GM10248 (cell line): ENCODE data around the gene CRB2.
"Not testable (repeated sequence)": the region's sequence is repeated elsewhere in the genome, so short reads cannot be mapped to it uniquely, and the experiment has no call there.

ENCODE experiments used
- CTCF ChIA-PET: fragments of 300-600 bp; sonication (Branson Sonifier 250); formaldehyde crosslinking; extraction: SDS; loops from one replicate; lab custom pipeline; 2021; ENCODE audit warnings: antibody characterized with exemption; lab: Yijun Ruan, JAX
- POLR2A ChIA-PET: fragments of 350-650 bp; sonication (Branson Sonifier 250); formaldehyde crosslinking; extraction: SDS; loops from one replicate; lab custom pipeline; 2020; ENCODE audit warnings: antibody characterized with exemption; lab: Yijun Ruan, JAX
- DNase-seq: peaks from one replicate; pipeline ENCODE4 v3.0.0; 2012; ENCODE audit errors: extremely low spot score
- TF ChIP-seq, protein P1 (sequence below): IDR thresholded peaks from 2 replicates; pipeline ENCODE4 v1.5.1; 2012; ENCODE audit warnings: mild to moderate bottlenecking, low read depth; ENCODE audit errors: extremely low read depth, missing control alignments, control extremely low read depth

CRB2 gene

DNA sequence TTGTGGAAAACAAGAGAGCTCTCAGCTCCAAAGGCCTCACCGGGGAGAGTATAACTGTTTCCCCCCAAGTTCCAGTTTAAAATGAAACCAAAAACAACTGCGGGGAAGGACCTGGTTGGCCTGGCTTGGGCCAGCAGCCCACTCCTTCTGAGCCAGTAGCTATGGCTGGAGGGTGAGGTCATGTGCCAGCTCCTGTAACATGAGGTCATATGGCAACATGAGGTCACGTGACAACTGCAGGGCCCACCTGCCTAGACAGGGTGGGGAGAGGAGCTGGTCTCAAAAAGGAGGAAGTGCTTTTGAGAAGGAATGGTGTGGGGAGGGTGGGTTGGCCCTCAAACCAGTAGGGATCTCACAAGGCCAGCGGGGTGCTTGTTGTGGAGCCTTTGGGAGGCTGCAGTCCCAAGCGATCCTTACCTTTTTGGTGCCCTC is 29.3 kb upstream of the CRB2 start:
- ChIA-PET POLR2A (interaction anchor here (0.8 to 1.4 kb wide), 2 partner anchors 10 to 13 kb away, joined by 3 to 9 read pairs; no protein-coding TSS in a partner anchor), CTCF (interaction anchor here (0.8 to 4.4 kb wide), 9 partner anchors 8 to 102 kb away, joined by 3 to 28 read pairs (median 5); no protein-coding TSS in a partner anchor)
- TF ChIP-seq, protein P1, sequence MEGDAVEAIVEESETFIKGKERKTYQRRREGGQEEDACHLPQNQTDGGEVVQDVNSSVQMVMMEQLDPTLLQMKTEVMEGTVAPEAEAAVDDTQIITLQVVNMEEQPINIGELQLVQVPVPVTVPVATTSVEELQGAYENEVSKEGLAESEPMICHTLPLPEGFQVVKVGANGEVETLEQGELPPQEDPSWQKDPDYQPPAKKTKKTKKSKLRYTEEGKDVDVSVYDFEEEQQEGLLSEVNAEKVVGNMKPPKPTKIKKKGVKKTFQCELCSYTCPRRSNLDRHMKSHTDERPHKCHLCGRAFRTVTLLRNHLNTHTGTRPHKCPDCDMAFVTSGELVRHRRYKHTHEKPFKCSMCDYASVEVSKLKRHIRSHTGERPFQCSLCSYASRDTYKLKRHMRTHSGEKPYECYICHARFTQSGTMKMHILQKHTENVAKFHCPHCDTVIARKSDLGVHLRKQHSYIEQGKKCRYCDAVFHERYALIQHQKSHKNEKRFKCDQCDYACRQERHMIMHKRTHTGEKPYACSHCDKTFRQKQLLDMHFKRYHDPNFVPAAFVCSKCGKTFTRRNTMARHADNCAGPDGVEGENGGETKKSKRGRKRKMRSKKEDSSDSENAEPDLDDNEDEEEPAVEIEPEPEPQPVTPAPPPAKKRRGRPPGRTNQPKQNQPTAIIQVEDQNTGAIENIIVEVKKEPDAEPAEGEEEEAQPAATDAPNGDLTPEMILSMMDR = no peak
- DNase-seq = peak; percentile 83

DNA sequence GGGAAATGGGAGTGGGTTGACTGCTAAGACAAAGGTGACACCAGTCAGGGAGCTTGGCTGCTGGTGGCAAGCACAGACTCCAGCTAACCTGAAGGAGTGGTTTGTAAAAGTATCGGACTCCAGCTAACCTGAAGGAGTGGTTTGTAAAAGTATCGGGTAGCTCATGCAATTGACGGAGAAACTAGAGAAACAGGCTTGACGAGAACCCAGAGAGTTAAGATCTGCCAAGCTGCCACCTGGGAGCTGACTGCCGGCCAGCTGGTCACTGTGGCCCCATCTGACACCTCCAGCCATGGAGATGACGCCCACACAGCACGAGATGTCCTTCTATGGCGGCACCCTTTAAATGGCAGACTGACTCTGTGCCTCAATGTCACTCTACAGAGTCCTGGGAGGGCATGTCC is 28.3 kb upstream of the CRB2 start:
- DNase-seq = no peak
- CTCF ChIA-PET = interaction anchor here (1.9 to 3.8 kb wide), 4 partner anchors 8 to 22 kb away, joined by 5 to 19 read pairs (median 10); no protein-coding TSS in a partner anchor
- POLR2A ChIA-PET = interaction anchor here (1.4 kb wide), 1 partner anchor 12 kb away, joined by 9 read pairs; no protein-coding TSS in a partner anchor
- TF ChIP-seq, protein P1 = no peak

DNA sequence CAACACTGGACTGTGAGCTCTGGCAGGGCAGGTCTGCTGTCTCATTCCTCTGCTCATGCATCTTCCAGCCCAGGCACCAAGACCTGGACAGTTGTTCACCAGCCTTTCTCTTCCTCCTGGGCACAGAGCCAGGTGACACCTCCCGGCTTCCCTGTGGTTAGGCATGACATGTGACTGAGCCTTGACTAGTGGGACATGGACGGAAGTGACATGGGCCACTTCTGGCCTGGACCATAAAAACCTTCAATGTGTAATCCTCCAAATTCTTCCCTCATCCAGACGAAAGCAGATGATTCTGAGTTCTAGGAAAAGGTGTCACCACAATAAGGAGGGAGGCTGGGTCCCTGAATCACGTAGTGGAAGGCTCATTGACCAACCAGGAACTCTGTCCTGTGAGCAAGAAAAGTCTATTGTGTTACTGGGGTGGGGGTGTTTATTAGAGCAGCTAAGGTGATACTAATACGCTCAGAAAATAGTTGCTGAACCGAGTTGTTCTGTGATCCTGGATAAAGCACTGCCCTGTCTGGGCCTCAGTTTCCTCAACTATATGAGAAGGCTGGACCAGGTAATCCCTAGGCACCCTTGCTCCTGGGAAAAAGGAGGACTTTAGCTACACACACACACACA is 26.6 kb upstream of the CRB2 start:
- TF ChIP-seq, protein P1 = no peak
- ChIA-PET POLR2A (interaction anchor here (1.1 kb wide), 1 partner anchor 10 kb away, joined by 3 read pairs; no protein-coding TSS in a partner anchor), CTCF (interaction anchor here (0.8 to 3.5 kb wide), 4 partner anchors 9 to 91 kb away, joined by 3 to 19 read pairs (median 5); no protein-coding TSS in a partner anchor)
- no peak for DNase-seq

DNA sequence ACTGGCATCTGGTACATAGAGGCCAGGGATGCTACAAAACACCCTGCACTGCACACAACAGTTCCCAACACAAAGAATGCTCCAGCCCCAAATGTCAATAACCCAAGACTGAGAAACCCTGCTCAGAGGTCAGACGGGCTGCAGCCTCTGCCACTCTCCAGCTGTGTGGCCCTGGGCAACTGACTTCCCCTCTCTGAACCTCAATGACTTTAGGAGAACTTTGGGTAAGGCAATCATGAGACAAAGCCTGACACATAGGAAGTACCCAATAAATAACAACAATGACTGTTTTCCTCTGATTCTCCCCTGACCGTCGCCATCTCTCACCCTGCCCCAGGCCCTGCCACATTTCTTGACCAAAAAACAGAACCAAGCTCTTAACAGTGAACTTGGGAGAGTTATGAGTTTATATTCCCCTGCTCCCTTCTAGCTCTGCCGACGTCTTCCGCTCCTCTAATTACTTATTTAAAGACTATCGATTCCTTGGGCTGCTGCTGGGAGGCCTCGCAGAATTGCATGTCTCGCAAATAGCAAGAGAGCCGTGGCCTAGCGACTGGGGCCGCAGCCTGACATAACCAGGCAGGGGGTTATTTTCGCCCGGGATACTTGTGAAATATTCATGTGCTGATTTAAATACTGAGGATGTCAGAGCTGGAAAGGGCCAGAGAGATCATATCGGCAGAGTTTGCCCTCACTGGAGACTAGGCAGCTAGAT is 24.5 kb upstream of the CRB2 start:
- POLR2A ChIA-PET = no interaction called here
- TF ChIP-seq, protein P1 = no peak
- no peak for DNase-seq
- CTCF ChIA-PET = interaction anchor here (1.7 kb wide), 1 partner anchor 208 kb away, joined by 4 read pairs; no protein-coding TSS in a partner anchor

DNA sequence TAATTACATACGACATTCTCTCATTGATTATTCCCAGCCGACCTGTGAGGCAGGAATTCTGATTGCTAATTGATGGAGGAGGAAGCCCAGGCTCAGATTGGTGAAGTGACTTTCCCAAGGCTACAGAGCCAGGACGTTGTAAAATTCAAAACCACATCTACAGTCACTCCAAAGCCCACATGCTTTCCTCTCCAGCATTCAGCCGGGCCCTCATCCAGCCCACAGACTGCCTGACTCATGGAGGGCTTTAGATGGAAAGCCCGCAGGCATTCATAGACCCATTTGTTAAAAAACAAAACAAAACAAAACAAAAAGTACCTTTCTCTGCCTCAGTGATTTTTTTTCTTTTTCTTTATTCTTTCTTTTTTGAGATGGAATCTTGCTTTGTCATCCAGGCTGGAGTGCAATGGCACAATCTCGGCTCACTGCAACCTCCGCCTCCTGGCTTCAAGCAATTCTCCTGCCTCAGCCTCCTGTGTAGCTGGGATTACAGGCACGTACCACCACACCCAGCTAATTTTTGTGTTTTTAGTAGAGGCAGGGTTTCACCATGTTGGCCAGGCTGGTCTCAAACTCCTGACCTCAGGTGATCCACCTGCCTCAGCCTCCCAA is 22.8 kb upstream of the CRB2 start:
- DNase-seq, POLR2A ChIA-PET: not testable (repeated sequence)
- CTCF ChIA-PET = interaction anchor here (0.9 to 2.0 kb wide), 2 partner anchors 14 to 16 kb away, joined by 3 to 6 read pairs; no protein-coding TSS in a partner anchor

DNA sequence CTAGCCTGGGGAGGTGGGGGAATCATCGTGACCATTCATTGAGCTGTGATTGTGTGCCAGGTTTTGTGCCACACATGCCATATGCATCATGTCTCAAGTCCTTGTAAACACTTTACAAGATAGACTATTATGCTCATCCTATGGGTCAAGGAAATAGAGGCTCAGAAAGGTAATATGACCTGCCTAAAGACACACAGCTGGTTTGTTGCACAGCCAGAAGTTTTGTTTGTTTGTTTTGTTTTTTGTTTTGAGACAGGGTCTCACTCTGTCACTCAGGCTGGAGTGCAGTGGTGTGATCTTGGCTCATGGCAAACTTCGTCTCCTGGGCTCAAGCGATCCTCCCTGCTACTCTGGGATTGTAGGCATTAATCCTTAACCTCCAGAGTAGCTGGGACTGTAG is 21.4 kb upstream of the CRB2 start:
- ChIA-PET POLR2A (no interaction called here), CTCF (interaction anchor here (1.1 to 2.7 kb wide), 3 partner anchors 9 to 20 kb away, joined by 4 to 14 read pairs (median 6); no protein-coding TSS in a partner anchor)
- DNase-seq = no peak
- TF ChIP-seq, protein P1 = no peak
